ENCODE data around the gene DLGAP4.

The DLGAP4 gene

DNA sequence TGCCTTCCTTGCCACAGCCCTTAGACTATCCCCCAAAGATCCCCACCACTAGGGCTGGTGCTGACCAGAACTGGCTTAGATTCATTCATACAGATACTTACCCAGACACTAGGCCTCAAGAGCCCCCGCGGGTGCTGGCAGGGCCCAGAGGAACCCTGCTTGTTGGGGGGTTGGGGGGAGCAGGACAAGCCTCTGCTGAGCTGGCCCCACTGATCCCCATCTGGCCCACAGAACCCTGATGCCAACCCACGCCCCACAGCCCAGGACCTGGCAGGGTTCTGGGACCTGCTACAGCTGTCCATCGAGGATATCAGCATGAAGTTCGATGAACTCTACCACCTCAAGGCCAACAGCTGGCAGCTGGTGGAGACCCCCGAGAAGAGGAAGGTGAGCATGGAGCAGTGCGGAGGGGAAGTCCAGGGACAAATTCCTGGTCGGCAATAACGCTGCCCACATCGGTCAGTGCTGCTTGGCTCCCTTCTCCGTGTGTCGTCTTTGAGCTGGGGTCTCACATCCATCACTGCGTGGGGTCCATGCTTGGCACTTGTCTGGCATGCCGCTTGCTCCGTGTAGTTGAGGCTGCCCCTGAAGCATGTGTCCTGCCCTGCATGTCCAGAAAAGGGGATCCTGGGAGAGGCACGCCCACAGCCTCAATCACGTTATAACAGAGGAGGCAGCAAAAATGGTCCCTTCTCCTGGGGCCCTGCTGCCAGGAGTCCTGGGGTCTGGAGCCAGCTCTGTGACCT is 219.7 kb downstream of the DLGAP4 start:
- in situ Hi-C loops (cut with MboI; ENCODE audit: low sequenced_read_pairs), result no loop called here

DNA sequence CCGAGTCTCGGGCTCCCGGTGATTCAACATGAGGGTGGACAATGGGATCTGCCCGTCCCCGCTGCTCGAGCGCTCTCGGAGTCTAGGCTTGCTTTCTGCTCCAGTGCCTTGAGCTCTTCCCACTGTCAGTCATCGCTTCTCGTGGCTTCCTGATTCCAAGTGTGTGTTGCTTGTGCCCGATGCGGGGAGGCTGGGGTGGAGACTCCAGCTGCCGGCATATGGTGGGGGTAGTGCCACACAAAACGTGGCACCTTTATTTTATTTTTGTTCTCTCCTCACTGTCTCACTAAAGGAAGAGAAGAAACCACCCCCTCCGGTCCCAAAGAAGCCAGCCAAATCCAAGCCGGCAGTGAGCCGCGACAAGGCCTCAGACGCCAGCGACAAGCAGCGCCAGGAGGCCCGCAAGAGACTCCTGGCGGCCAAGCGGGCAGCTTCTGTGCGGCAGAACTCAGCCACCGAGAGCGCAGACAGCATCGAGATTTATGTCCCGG is 220.4 kb downstream of the DLGAP4 start:
- in situ Hi-C loops (cut with MboI; ENCODE audit: low sequenced_read_pairs), result no loop called here

DNA sequence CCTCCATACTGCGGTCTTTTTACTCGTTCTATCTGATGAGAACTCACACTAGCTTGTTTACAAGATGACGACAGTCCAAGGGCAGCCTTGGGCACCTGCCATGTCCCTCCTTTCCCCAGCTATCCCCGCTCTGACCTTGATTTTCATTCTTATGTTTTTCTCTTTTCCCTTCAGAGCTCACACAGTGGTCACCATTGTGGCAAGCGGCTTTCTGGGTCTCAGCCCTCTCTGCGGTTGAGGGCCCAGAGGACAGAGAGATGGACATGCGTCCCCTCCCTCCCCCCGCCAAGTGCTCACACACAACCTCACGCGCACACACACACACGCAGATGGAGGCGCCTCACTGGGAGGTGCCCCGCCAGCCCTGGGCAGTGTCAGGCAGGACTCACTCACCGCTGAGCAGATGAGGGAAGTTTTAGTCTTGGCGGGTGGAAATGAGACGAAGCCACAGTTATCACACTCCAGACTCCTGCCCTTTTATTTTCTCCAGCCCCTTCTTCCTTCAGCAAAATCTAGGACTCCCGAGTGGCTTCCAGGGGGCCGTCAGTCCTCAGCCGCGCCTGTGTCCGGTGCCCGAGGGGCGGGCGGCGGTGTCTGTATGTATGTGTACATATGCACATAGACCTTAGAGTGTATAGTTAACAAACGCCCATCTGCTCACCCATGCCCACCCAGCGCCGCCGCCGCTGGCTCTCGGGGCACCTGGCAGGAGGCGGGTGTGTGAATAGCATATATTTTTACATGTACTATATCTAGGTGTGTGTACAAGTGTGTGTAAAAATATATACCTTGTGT is 221.4 kb downstream of the DLGAP4 start:
- in situ Hi-C loops (cut with MboI; ENCODE audit: low sequenced_read_pairs), result no loop called here

DNA sequence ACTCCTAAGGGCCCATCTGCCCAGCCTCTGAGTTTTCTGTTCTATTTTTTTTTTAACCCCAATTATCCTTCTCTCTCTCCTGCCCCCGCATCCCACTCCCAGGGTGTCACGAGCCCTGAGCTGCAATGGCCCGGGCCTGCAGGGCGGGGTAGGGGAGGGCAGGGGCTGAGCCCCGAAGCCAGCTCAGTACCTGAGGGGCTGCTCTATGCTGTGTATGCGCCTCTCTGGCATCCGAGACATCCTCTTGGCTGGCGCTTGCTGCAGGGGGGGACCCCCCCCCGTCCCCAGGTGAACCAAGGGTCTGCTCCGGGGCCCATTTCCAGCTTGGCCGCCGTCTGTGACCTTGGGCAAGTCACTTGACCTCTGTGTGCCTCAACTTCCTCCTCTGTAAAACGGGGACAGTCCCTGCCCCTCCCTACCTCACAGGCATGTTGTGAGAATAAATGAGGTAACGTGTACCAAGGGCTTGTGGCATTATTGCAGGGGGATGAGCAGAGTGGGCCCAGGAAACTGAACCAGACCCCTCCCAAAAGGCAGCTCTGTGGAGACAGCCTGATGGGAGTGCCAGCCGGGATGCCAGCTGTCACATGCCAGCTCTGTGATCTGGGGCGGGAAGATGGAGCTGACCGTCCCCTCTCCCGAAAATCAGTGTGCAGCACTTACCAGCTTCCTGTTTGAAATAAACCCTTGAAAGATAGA is 222.2 kb downstream of the DLGAP4 start:
- in situ Hi-C loops (cut with MboI; ENCODE audit: low sequenced_read_pairs), result no loop called here

DNA sequence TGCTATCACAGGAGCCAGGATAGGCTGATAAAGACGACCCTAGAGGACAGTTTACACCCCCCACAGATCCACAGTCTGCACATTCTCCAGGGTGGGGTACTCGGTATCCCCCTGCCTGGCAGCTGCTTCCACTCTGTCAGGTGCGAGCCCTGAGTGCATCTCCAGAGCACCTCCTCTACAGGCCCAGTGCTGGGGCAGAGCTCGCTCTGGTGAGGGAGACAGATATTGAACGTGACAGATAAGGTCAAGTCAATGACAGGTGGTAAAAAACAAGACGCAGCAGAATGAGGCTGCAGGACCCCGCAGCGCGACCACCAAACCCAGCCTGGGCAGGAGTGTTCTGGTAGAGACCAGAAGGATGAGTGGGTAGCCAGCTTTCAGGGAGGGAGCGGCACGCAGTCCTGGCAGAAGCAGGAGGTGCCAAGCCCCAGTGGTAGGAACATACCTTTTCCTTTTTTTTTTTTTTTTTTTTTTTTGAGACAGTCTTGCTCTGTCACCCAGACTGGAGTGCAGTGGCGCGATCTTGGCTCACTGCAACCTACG is 222.8 kb downstream of the DLGAP4 start:
- in situ Hi-C loops (cut with MboI; ENCODE audit: low sequenced_read_pairs), result no loop called here

DNA sequence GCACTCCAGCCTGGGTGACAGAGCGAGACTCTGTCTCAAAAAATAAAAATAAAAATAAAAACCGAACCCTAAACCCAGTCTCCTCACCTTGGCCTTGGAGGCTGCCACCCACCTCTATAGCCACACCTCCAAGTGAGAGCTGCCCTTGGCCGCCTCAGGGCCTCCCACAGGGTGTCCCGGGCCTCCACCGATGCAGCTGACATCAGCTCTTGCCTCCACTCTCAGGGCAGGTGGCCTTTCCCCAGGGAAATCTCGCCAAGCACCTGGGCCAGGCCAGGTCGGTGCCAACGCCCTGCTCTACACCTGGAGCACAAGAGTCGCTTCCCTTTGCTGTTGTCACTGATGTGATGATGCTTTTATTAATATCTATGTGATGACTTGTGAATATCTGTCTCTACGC is 226.2 kb downstream of the DLGAP4 start:
- in situ Hi-C loops (cut with MboI; ENCODE audit: low sequenced_read_pairs), result no loop called here

DNA sequence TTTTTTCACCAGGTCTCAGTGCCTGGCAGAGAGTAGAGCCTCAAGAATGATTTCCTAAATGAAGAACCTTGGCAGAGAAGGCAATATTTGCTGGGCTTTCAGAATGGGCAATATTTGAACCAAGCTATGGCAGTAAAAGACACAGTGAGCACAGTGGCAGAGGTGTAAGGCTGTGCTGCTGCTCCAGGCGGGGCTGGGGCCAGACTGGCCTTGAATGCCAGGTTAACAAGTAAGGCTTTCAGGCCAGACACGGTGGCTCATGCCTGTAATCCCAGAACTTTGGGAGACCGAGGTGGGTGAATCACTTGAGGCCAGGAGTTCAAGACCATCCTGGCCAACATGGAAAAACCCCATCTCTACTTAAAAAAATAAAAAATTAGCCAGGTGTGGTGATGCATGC is 226.7 kb downstream of the DLGAP4 start:
- in situ Hi-C loops (cut with MboI; ENCODE audit: low sequenced_read_pairs), result no loop called here

DNA sequence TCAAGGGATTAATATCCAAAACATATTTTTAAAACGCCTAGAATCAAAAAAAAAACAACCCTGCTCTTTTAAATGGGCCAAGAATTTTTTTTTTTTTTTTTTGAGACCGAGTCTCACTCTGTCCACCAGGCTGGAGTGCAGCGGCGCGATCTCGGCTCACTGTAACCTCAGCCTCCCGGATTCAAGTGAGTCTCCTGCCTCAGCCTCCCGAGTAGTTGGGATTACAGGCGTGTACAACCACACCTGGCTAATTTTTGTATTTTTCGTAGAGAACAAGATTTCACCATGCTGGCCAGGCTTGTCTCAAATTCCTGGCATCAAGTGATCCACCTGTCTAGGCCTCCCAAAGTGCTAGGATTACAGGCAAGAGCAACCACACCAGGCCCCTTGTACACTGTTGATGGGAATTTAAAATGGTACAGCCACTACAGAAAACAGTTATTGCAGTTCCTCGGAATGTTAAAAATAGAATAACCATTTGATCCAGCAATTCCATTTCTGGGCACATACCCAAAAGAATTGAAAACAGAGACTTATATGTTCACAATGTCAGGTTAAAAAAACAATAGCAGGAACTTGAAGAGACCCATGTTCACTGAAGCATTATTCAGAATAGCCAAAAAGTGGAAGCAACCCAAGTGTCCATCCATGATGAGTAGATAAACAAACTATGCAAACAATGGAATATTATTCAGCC is 232.0 kb downstream of the DLGAP4 start:
- in situ Hi-C loops (cut with MboI; ENCODE audit: low sequenced_read_pairs), result no loop called here

DNA sequence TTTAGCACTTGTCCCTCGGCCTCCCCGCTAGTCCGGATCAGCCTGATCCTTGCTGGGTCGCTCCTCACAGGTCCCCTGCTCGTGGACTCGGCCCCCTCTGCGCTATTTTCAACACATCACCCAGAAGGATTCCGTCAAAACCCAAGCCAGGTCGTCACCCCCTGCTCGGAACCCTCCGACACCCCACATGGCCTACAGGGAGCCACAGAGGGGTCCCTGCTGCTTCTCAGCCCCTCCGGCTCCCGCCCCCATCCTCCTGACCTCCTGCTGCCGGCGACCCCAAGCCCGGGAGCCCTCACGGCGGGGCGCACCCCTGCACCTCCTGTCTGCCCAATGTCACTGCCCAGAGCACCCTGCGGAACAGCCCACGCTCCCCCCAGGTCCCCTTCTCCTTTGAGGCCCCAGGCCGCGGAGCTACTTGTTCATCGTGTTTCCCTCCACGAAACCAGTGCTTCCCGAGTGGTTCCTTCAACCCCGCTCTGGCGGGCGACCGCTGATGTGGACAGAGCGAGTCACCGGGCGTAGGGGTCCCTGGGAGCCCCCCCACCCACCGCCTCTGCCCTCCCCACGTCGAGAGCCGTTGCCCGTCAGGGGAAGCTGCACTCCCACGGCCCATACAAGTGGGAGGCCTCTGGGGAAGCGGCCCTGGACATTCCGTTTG is 234.5 kb downstream of the DLGAP4 start:
- in situ Hi-C loops (cut with MboI; ENCODE audit: low sequenced_read_pairs), result no loop called here

DNA sequence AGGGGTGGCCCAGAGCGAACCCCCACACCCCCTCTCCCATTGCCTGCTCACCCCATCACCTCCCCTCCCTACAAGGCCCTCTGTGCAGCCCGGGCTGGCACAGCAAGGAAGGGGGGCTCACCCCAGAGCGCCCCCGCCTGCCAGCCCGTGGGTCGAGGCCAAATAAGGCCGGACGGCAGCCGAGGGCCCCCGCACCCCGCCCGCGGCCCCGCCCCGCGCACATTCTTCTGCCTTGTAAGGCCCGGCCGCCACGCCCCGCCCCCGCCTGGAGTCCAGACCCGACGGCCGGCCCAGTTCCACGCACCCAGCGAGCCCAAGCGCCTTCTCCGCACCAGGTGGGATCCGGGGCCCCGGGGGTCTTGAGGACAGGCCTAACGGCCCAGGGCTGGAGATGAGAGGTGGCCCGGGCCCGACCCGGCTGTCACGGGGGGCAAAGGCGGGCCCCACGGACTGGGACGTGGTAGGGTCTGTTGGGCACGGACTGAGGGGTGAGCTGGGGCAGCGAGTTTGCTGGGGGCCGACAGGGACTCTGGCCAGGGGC is 235.2 kb downstream of the DLGAP4 start, which contains the start of gene MYL9:
TSS of gene MYL9 (plus strand) at position 293 of the 541 bp plus-strand sequence. CDS start 3,366 bp downstream, outside the sequence.
- in situ Hi-C loops (cut with MboI; ENCODE audit: low sequenced_read_pairs), result no loop called here

DNA sequence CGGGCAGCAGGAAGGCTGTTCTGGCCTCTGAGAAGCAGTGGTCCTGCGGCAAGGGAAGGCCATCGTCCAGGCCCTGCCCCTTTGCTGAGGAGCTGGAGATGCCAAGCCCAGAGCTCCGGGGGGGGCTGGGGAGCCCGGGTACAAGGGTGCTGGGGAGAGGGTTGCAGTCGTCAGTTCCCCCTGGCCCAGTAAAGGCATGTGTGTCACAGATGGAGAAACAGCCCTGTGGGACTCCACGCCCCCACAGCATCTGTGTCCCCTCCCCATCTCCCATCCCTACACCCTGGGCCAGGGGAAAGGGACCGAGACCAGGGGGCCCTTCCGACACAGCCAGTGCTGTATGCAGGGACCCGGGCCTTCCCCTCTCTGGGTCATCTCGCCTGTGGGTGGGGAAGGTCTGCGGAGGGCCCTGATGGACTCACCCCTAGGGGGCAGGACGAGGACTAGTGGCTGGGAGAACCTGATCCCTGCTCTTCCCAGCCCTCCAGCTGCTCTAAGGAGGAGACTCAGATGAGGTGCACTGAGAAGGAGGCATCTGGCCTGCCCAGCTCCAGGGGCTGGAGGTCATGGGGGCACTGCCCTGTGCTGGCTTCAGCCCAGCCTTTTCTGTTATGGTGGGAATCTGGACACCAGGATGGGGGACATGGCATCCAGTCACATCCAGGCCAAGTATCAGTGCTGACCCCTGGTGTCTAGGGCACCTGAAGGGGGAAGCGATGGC is 235.8 kb downstream of the DLGAP4 start:
- in situ Hi-C loops (cut with MboI; ENCODE audit: low sequenced_read_pairs), result no loop called here

DNA sequence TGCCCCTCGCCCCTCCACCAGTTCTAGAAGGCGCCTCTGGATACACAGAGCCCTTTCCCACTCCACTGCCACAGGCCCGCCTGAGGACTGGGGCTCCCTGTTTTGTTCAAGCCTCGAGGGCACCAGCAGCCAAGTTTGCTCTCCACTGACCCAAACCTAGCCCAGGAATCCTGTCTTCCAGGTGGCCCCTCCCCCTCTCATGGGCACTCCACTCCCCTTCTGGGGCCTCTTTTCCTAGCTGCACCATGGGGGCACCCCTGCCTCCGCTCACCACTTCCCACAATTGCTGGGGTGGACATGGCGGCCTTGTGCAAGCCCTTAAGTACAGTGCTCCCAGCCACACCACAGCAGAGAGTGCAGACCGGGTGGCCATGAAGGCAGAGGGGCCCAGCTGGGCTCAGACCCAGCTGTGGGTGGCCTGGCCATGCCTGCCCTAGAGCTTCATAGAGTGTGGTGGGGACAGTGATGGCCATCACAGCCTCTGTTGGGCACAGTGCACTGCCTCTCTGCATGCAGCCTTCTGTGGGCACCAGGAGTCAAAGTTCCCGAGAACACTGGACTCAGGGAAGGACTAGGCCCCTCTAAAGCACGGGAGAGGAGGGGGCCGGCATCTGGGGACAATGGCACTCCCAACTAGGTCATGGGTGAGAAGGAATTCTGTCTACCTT is 236.5 kb downstream of the DLGAP4 start:
- in situ Hi-C loops (cut with MboI; ENCODE audit: low sequenced_read_pairs), result no loop called here

DNA sequence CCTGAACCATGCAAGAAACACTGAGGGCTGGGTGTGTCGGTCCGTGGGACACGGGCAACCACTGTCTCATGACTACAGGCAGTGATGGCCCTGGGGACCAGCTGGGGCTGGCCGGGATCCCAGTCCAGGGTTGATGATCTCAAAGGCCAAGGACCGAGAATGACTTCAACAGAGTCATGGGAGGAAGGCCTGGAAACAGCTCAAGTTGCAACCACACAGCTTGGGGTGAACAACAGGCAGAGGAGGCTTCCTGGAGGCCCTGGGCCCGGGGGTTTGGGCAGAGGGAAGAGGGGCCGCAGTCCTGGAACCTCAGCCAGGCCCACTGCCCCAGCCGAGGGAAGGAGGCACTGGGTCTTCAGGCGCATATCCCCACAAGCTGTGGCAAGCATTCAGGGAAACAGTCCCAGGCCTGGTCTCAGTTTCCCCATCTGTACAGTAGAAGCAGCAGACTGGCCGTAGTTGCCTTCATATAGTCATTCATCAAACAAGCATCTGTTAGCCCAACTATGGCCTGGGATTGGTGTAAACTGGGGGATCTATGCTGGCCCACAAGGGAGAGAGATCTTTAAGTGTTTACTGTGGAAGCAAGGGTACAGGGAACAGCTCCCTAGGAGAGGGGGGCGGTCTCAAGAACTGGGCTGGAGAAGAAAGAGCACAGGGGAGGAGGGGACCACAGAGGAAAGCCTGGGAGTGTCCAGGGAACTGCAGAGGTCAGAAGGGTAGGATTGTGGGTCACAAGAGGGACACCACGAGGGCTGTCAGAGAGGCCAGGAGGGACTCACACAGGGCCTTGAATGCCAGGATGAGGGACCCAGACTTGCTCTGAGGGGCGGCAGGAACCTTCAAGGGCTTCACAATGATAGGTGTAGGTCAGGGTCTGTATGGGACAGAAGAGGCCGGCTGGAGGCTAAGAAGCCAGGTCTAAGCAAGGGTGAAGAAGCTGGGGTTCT is 237.3 kb downstream of the DLGAP4 start:
- in situ Hi-C loops (cut with MboI; ENCODE audit: low sequenced_read_pairs), result no loop called here

DNA sequence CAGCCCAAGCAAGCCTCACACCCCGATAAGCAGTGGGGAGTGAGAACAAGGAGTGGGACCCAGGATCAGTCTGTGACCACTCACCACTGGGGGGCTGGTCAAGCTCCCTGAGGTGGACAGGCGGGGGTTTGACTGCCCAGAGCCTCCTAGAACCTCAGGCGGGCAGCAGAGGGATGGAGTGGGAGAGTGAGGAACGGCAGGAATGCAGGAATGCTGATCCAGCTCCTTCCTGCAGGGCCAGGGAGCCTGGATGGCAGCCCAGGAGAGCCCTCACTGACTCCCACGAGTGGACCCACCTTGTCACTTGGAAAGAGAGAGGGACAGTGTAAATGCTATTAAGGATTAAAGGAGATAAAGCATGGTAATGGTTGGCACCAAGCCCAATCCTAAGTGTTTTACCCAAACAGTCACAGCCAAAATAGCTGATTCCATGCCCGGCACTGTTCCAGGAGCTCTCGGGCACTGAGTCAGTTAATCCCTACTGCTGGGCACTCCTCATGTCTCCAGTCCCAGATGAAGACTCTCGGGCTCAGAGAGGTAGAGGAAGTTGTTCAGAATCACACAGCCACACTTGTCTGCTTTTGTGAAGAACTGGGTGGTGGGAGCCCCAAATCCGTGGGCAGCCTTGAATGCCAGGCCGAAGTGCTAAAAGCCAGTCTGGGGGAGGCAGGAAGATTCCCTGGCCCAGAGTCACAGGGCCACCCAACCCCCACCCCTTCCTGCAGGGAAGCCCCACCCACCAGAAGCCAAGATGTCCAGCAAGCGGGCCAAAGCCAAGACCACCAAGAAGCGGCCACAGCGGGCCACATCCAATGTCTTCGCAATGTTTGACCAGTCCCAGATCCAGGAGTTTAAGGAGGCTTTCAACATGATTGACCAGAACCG is 238.2 kb downstream of the DLGAP4 start:
- in situ Hi-C loops (cut with MboI; ENCODE audit: low sequenced_read_pairs), result no loop called here

DNA sequence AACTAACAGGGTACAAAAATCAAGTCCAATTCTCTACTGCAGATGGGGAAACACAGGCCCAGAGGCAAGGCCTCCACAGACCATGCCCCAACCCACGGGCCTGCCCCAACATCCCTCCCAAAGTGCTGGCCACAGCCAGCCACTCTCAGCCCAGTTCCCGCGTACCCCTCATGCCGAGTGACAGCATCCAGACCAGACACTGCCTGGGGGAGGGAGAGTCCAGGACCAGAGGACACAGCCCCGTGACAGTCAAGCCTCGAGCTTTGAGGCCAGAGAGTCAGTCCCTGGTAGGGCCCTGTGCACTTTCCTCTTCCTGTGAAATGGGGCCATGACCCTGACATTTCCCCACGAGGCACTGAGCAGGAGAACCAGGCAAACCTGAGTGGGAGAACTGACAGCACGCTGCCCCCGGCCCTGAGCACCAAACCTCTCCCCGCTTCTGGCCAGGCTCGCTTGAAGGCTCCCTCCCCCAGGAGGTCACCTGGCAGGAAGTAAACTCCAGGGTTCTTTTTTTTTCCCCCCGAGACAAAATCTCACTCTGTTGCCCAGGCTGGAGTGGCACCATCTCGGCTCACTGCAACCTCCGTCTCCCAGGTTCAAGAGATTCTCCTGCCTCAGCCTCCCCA is 240.1 kb downstream of the DLGAP4 start:
- in situ Hi-C loops (cut with MboI; ENCODE audit: low sequenced_read_pairs), result no loop called here

All from hTERT RPE-1 (cell line).